HG02943 (cell line): Measurements from ENCODE around the gene RBM42.
A peak's percentile ranks its signal among the peaks of the same experiment; 100 is the strongest.
"Not testable (repeated sequence)": the region's sequence is repeated elsewhere in the genome, so short reads cannot be mapped to it uniquely, and the experiment has no call there.

Source experiments
- ATAC-seq: cut with Tn5 transposase; IDR thresholded peaks from one replicate; pipeline ENCODE4 v1.9.1; 2021; ENCODE audit warnings: mild to moderate bottlenecking, low read depth, moderate library complexity; ENCODE audit not compliant: unreplicated experiment

RBM42 gene

GRCh38 chr19:35645680-35646511 is 17.1 kb downstream of the RBM42 start:
- no peak for ATAC-seq

- peak; percentile 48 for ATAC-seq
Measured at GRCh38 chr19:35648017-35648961, 19.5 kb downstream of the RBM42 start, which contains the start of gene COX6B1. Gene COX6B1 (plus strand): TSS chr19:35648323. CDS start chr19:35651244, 2,921 bp downstream.

- ATAC-seq: no peak
Measured at GRCh38 chr19:35650581-35650980, 21.7 kb downstream of the RBM42 start.

- ATAC-seq: not testable (repeated sequence)
Measured at GRCh38 chr19:35654828-35655227, 26.0 kb downstream of the RBM42 start.

- no peak for ATAC-seq
Measured at GRCh38 chr19:35655600-35655999, 26.8 kb downstream of the RBM42 start.

GRCh38 chr19:35656700-35657099 is 27.9 kb downstream of the RBM42 start:
- ATAC-seq: no peak

- no peak for ATAC-seq
Measured at GRCh38 chr19:35657904-35658700, 29.3 kb downstream of the RBM42 start.

- no peak for ATAC-seq
Measured at GRCh38 chr19:35661995-35662340, 33.1 kb downstream of the RBM42 start.

GRCh38 chr19:35663981-35664380 is 35.1 kb downstream of the RBM42 start:
- no peak for ATAC-seq

- ATAC-seq: no peak
Measured at GRCh38 chr19:35665157-35665556, 36.3 kb downstream of the RBM42 start.

GRCh38 chr19:35665604-35666003 is 36.8 kb downstream of the RBM42 start:
- ATAC-seq: no peak

- ATAC-seq: no peak
Measured at GRCh38 chr19:35666251-35666913, 37.5 kb downstream of the RBM42 start, which contains the start of gene UPK1A. Gene UPK1A (plus strand): TSS chr19:35666517. CDS start chr19:35666813, 296 bp downstream.

- no peak for ATAC-seq
Measured at GRCh38 chr19:35669566-35669965, 40.7 kb downstream of the RBM42 start.

GRCh38 chr19:35669974-35670373 is 41.1 kb downstream of the RBM42 start:
- no peak for ATAC-seq

GRCh38 chr19:35670686-35671085 is 41.9 kb downstream of the RBM42 start:
- ATAC-seq: no peak

- ATAC-seq: no peak
Measured at GRCh38 chr19:35671818-35672217, 43.0 kb downstream of the RBM42 start.

- no peak for ATAC-seq
Measured at GRCh38 chr19:35673121-35673804, 44.4 kb downstream of the RBM42 start.

- ATAC-seq: no peak
Measured at GRCh38 chr19:35675589-35676140, 46.8 kb downstream of the RBM42 start.
